HepG2 (cell line): Measurements from ENCODE around the gene LRIG3. TPM values are rescaled to one million over a fixed set of nuclear protein-coding genes. Genes with fewer than 3 reads are reported as not detected.
A peak's percentile ranks its signal among the peaks of the same experiment; 100 is the strongest.

Experiments used
- AGO1 ChIP-seq: fragments of 200-400 bp; formaldehyde crosslinking; IDR thresholded peaks from 2 replicates; pipeline ENCODE4 v1.6.1; 2017; ENCODE audit warnings: mild to moderate bottlenecking, low read depth, low read length, moderate library complexity; ENCODE audit not compliant: poor library complexity, severe bottlenecking
- CSRNP1 ChIP-seq: sonication (generic); formaldehyde crosslinking; IDR thresholded peaks from 2 replicates; pipeline ENCODE4 v1.8.1; 2023; ENCODE audit warnings: mild to moderate bottlenecking, missing genetic modification reagents
- GFI1 ChIP-seq: sonication (generic); formaldehyde crosslinking; IDR thresholded peaks from 2 replicates; pipeline ENCODE4 v1.5.0; 2020; ENCODE audit warnings: missing genetic modification reagents, mild to moderate bottlenecking, borderline replicate concordance
- GLI4 ChIP-seq: sonication (generic); formaldehyde crosslinking; IDR thresholded peaks from 2 replicates; pipeline ENCODE4 v1.5.1; 2020; ENCODE audit warnings: missing genetic modification reagents, mild to moderate bottlenecking, moderate library complexity, borderline replicate concordance
- HES4 ChIP-seq: sonication (generic); formaldehyde crosslinking; IDR thresholded peaks from 2 replicates; pipeline ENCODE4 v1.9.0; 2021; ENCODE audit warnings: mild to moderate bottlenecking, missing genetic modification reagents, borderline replicate concordance
- HMG20A ChIP-seq: IDR thresholded peaks from 2 replicates; pipeline ENCODE4 v1.6.1; 2016; ENCODE audit warnings: borderline replicate concordance
- HOMEZ ChIP-seq: IDR thresholded peaks from 2 replicates; pipeline ENCODE4 v1.6.1; 2016; ENCODE audit warnings: low read depth
- KLF15 ChIP-seq: sonication (generic); formaldehyde crosslinking; IDR thresholded peaks from 2 replicates; pipeline ENCODE4 v1.8.1; 2023; ENCODE audit warnings: borderline replicate concordance, mild to moderate bottlenecking, inconsistent platforms, missing genetic modification reagents, mixed read lengths
- MTERF4 ChIP-seq: sonication (generic); formaldehyde crosslinking; IDR thresholded peaks from 2 replicates; pipeline ENCODE4 v1.8.0; 2023; ENCODE audit warnings: mild to moderate bottlenecking, missing genetic modification reagents
- NKX3-1 ChIP-seq: sonication (generic); formaldehyde crosslinking; IDR thresholded peaks from 2 replicates; pipeline ENCODE4 v1.5.0; 2020; ENCODE audit warnings: missing genetic modification reagents
- PHB2 ChIP-seq: fragments of 450-650 bp; IDR thresholded peaks from 2 replicates; pipeline ENCODE4 v1.6.1; 2018; ENCODE audit not compliant: partially characterized antibody
- POLR2AphosphoS5 ChIP-seq: IDR thresholded peaks from 2 replicates; pipeline ENCODE4 v1.6.1; 2012; ENCODE audit warnings: low read depth, low read length
- RFX3 ChIP-seq: IDR thresholded peaks from 2 replicates; pipeline ENCODE4 v1.6.1; 2016; ENCODE audit warnings: missing biosample characterization, missing genetic modification reagents
- WIZ ChIP-seq: sonication (generic); formaldehyde crosslinking; IDR thresholded peaks from 2 replicates; pipeline ENCODE4 v1.5.1; 2020; ENCODE audit warnings: mild to moderate bottlenecking, missing genetic modification reagents
- ZBTB37 ChIP-seq: sonication (generic); formaldehyde crosslinking; IDR thresholded peaks from 2 replicates; pipeline ENCODE4 v1.4.0; 2020; ENCODE audit warnings: mild to moderate bottlenecking, missing genetic modification reagents
- ZKSCAN1 ChIP-seq: fragments of 150-350 bp; IDR thresholded peaks from 2 replicates; pipeline ENCODE4 v1.6.1; 2014; ENCODE audit warnings: low read length
- ZMYM4 ChIP-seq: sonication (generic); formaldehyde crosslinking; IDR thresholded peaks from 2 replicates; pipeline ENCODE4 v1.8.1; 2023; ENCODE audit warnings: mild to moderate bottlenecking, missing genetic modification reagents
- ZNF20 ChIP-seq: sonication (generic); formaldehyde crosslinking; IDR thresholded peaks from 2 replicates; pipeline ENCODE4 v1.4.0; 2020; ENCODE audit warnings: mild to moderate bottlenecking, moderate library complexity, missing genetic modification reagents
- ZNF766 ChIP-seq: sonication (generic); formaldehyde crosslinking; IDR thresholded peaks from 2 replicates; pipeline ENCODE4 v1.5.0; 2020; ENCODE audit warnings: missing genetic modification reagents, borderline replicate concordance
- ZNF770 ChIP-seq: sonication (generic); formaldehyde crosslinking; IDR thresholded peaks from 2 replicates; pipeline ENCODE4 v1.5.0; 2020; ENCODE audit warnings: mild to moderate bottlenecking, missing genetic modification reagents
- ZNF841 ChIP-seq: sonication (generic); formaldehyde crosslinking; IDR thresholded peaks from 2 replicates; pipeline ENCODE4 v1.8.1; 2023; ENCODE audit warnings: missing genetic modification reagents, borderline replicate concordance
- polyA plus RNA-seq, 8 experiments: library from polyadenylated mRNA; depleted of rRNA in 3 of 8; stranded (reverse) in 7 of 8; unstranded in 1 of 8; fragments of >200 nt; fragmentation: Illumina TruSeq in 4 of 8; extraction: Trizol in 4 of 8; gene quantifications; 2 replicates each; pipeline versions ENCODE4 v1.2.1 to v1.2.3, GENCODE V29; 2011 to 2016; ENCODE audit warnings: low read depth in 4 of 8, missing spikeins in 1 of 8, mixed read lengths in 1 of 8; ENCODE audit not compliant: insufficient read depth in 1 of 8
- total RNA-seq, 5 experiments: library from RNA; depleted of rRNA; stranded (reverse); fragments of >200 nt; fragmentation: Illumina TruSeq; extraction: Trizol; gene quantifications; 2 replicates each; pipeline ENCODE4 v1.2.3, GENCODE V29; 2016; ENCODE audit warnings: low read depth in 1 of 5

LRIG3 gene
- total and polyA plus RNA-seq, 2 of the 13 experiments (the other 11 are each of a cell fraction or from before 2014, with no cell fraction given), result 7.7 to 17.4 TPM

- TF ChIP-seq GFI1 (CRISPR knock-in tag), result peak; percentile 96
- TF ChIP-seq GLI4 (CRISPR knock-in tag), result peak; percentile 29; the same call in 1 of the 2 replicates
- TF ChIP-seq ZNF770 (CRISPR knock-in tag), result peak; percentile 45; the same call in 1 of the 2 replicates
- no peak for TF ChIP-seq ZNF841 (CRISPR knock-in tag)
- TF ChIP-seq WIZ (CRISPR knock-in tag), result 0 out of 2 replicates have a peak, but pooled peaks have one; percentile 28
- 0 out of 2 replicates have a peak, but pooled peaks have one; percentile 33 for TF ChIP-seq POLR2AphosphoS5
- TF ChIP-seq ZKSCAN1, result no peak
- no peak for TF ChIP-seq HOMEZ (CRISPR knock-in tag)
- TF ChIP-seq ZNF20, result no peak
- peak; percentile 89 for TF ChIP-seq HES4
- TF ChIP-seq PHB2, result no peak
- TF ChIP-seq KLF15 (CRISPR knock-in tag), result peak; percentile 70; the same call in 1 of the 2 replicates
- peak; percentile 70; the same call in 1 of the 2 replicates for TF ChIP-seq NKX3-1 (CRISPR knock-in tag)
- no peak for TF ChIP-seq AGO1
- no peak for TF ChIP-seq RFX3 (CRISPR knock-in tag)
- peak; percentile 70 for TF ChIP-seq ZMYM4 (CRISPR knock-in tag)
- no peak for TF ChIP-seq ZBTB37 (CRISPR knock-in tag)
- peak; percentile 89 for TF ChIP-seq CSRNP1
- no peak for TF ChIP-seq HMG20A (CRISPR knock-in tag)
- peak; percentile 61; the same call in 1 of the 2 replicates for TF ChIP-seq MTERF4
- TF ChIP-seq ZNF766, result peak; percentile 84
These were observed at the start of gene LRIG3 (continued) for GRCh38 chr12:58920102-58920960.
